Measurements from ENCODE around the gene TBC1D19.

- TF ChIP-seq POLR2A (IDR thresholded peaks at IDR 0.05; ENCODE audit: low read depth, low read length) = no peak
- no peak for TF ChIP-seq TAF1 (IDR thresholded peaks at IDR 0.05; ENCODE audit: low read depth, low read length)
- no peak for TF ChIP-seq POLR2AphosphoS5 (IDR thresholded peaks at IDR 0.05; ENCODE audit: low read depth, low read length)
- no peak for TF ChIP-seq SPI1 (IDR thresholded peaks at IDR 0.05; ENCODE audit: low read depth, low read length)
Measured at GRCh38 chr4:26579169-26579568, 4.7 kb upstream of the TBC1D19 start.
